SK-N-SH (cell line): ENCODE results near the gene SMU1. TPM values are rescaled to one million over a fixed set of nuclear protein-coding genes. Genes with fewer than 3 reads are reported as not detected.
A peak's percentile ranks its signal among the peaks of the same experiment; 100 is the strongest.

Source experiments
- CTCF ChIA-PET: fragments of 300-600, 350-600 bp; formaldehyde crosslinking; extraction: SDS; loops from one replicate; lab custom pipeline; 2021; lab: Yijun Ruan, JAX
- POLR2A ChIA-PET: fragments of 350-600 bp; sonication (Branson Sonifier 250); formaldehyde crosslinking; extraction: SDS; loops from one replicate; lab custom pipeline; 2020; ENCODE audit warnings: antibody characterized with exemption, inconsistent platforms; lab: Yijun Ruan, JAX
- DNase-seq: peaks from one replicate; pipeline ENCODE4 v3.0.0; 2012
- H2AFZ ChIP-seq: fragments of 200-600 bp; sonication (generic); 2 replicates; pipeline ENCODE4 v1.8.1; 2016; ENCODE audit warnings: antibody characterized with exemption, mild to moderate bottlenecking, low read depth
- H3F3A ChIP-seq: fragments of 200-600 bp; sonication (generic); replicated peaks from 2 replicates; pipeline ENCODE3; 2016; ENCODE audit warnings: antibody characterized with exemption, mild to moderate bottlenecking; ENCODE audit not compliant: insufficient read depth
- H3K27ac ChIP-seq, 2 experiments: fragments of 200-500 bp in 1 of 2; fragments of 200-600 bp in 1 of 2; sonication (Bioruptor generic) in 1 of 2; sonication (generic), shearing (Covaris generic) in 1 of 2; 2 replicates each; pipeline versions ENCODE4 v1.5.1 to v1.6.1; 2014 to 2016; ENCODE audit warnings: low read depth in 2 of 2, inconsistent platforms in 1 of 2, low read length in 1 of 2, mild to moderate bottlenecking in 1 of 2, mixed read lengths in 1 of 2
- H3K27me3 ChIP-seq: fragments of 200-600 bp; sonication (generic), shearing (Covaris generic); 2 replicates; pipeline ENCODE4 v1.6.1; 2016; ENCODE audit warnings: mixed run types; ENCODE audit not compliant: insufficient read depth
- H3K36me3 ChIP-seq, 2 experiments: fragments of 200-500 bp in 1 of 2; fragments of 200-600 bp in 1 of 2; sonication (Bioruptor generic) in 1 of 2; sonication (generic) in 1 of 2; replicated peaks in 1 of 2; 2 replicates each; pipeline versions ENCODE3 to v1.5.1; 2014 to 2016; ENCODE audit warnings: low read length in 1 of 2, mild to moderate bottlenecking in 1 of 2; ENCODE audit not compliant: insufficient read depth in 2 of 2, control insufficient read depth in 1 of 2
- H3K4me1 ChIP-seq, 2 experiments: fragments of 200-500 bp in 1 of 2; fragments of 200-600 bp in 1 of 2; sonication (Bioruptor generic) in 1 of 2; sonication (generic), shearing (Covaris generic) in 1 of 2; 2 replicates each; pipeline versions ENCODE4 v1.5.1 to v1.6.1; 2014 to 2016; ENCODE audit warnings: low read depth in 1 of 2, low read length in 1 of 2, mixed run types in 1 of 2; ENCODE audit not compliant: insufficient read depth in 2 of 2, control insufficient read depth in 1 of 2
- H3K4me2 ChIP-seq: fragments of 200-600 bp; sonication (generic), shearing (Covaris generic); 2 replicates; pipeline ENCODE4 v1.6.1; 2017; ENCODE audit warnings: mixed run types
- H3K4me3 ChIP-seq, 2 experiments: fragments of 200-500 bp in 1 of 2; fragments of 200-600 bp in 1 of 2; sonication (Bioruptor generic) in 1 of 2; sonication (generic), shearing (Covaris generic) in 1 of 2; 2 replicates each; pipeline versions ENCODE4 v1.5.1 to v1.8.1; 2014 to 2016; ENCODE audit warnings: low read depth in 2 of 2, inconsistent platforms in 1 of 2, low read length in 1 of 2, mild to moderate bottlenecking in 1 of 2, mixed read lengths in 1 of 2, moderate library complexity in 1 of 2
- H3K79me2 ChIP-seq: fragments of 200-600 bp; sonication (generic); 2 replicates; pipeline ENCODE4 v1.8.1; 2017; ENCODE audit warnings: mild to moderate bottlenecking; ENCODE audit not compliant: insufficient read depth
- H3K9ac ChIP-seq: fragments of 200-600 bp; sonication (generic); 2 replicates; pipeline ENCODE4 v1.6.1; 2017; ENCODE audit warnings: mixed run types
- H3K9me2 ChIP-seq: fragments of 200-600 bp; sonication (generic); 2 replicates; pipeline ENCODE4 v1.6.1; 2017; ENCODE audit warnings: mixed run types
- H3K9me3 ChIP-seq: fragments of 200-600 bp; sonication (generic); 2 replicates; pipeline ENCODE4 v1.6.1; 2017; ENCODE audit warnings: mixed run types, mild to moderate bottlenecking, moderate library complexity
- H4K20me1 ChIP-seq: fragments of 200-600 bp; sonication (generic); 2 replicates; pipeline ENCODE4 v1.6.1; 2017; ENCODE audit warnings: mild to moderate bottlenecking, mixed run types; ENCODE audit not compliant: insufficient read depth
- CHD2 ChIP-seq: fragments of 150-350 bp; IDR thresholded peaks from 2 replicates; pipeline ENCODE4 v1.6.1; 2018; ENCODE audit warnings: low read length; ENCODE audit not compliant: partially characterized antibody
- ELF1 ChIP-seq: IDR thresholded peaks from 2 replicates; pipeline ENCODE4 v1.4.0; 2012
- EZH2phosphoT487 ChIP-seq: fragments of 200-600 bp; sonication (generic); IDR thresholded peaks from 2 replicates; pipeline ENCODE4 v1.6.1; 2017; ENCODE audit warnings: low read depth, mixed run types, mild to moderate bottlenecking, antibody characterized with exemption, moderate library complexity, borderline replicate concordance
- FOXM1 ChIP-seq: IDR thresholded peaks from 2 replicates; pipeline ENCODE4 v1.4.0; 2012; ENCODE audit warnings: low read depth, mild to moderate bottlenecking
- GABPA ChIP-seq: IDR thresholded peaks from 2 replicates; pipeline ENCODE4 v1.4.0; 2012; ENCODE audit warnings: low read depth, mild to moderate bottlenecking
- NFIC ChIP-seq: IDR thresholded peaks from 2 replicates; pipeline ENCODE4 v1.4.0; 2012; ENCODE audit warnings: borderline replicate concordance
- NRF1 ChIP-seq: IDR thresholded peaks from 2 replicates; pipeline ENCODE4 v1.6.1; 2012; ENCODE audit warnings: low read depth, mild to moderate bottlenecking, low read length
- PBX3 ChIP-seq: IDR thresholded peaks from 2 replicates; pipeline ENCODE4; 2012
- POLR2AphosphoS5 ChIP-seq: IDR thresholded peaks from 2 replicates; pipeline ENCODE4 v1.6.1; 2012; ENCODE audit warnings: low read depth, low read length
- RCOR1 ChIP-seq: fragments of 150-350 bp; IDR thresholded peaks from 2 replicates; pipeline ENCODE4 v1.6.1; 2017; ENCODE audit warnings: antibody characterized with exemption, low read length
- REST ChIP-seq: IDR thresholded peaks from 2 replicates; pipeline ENCODE4 v1.6.1; 2012; ENCODE audit warnings: mild to moderate bottlenecking, low read depth, low read length, moderate library complexity
- RXRA ChIP-seq: IDR thresholded peaks from 2 replicates; pipeline ENCODE4 v1.4.0; 2012; ENCODE audit warnings: low read depth, mild to moderate bottlenecking, borderline replicate concordance
- SIN3A ChIP-seq: IDR thresholded peaks from 2 replicates; pipeline ENCODE4 v1.6.1; 2012; ENCODE audit warnings: low read depth, mild to moderate bottlenecking, low read length, moderate library complexity, borderline replicate concordance
- SMC3 ChIP-seq: IDR thresholded peaks from 2 replicates; pipeline ENCODE4 v1.6.1; 2012; ENCODE audit warnings: low read depth, low read length, improper control_type of control experiment
- TAF1 ChIP-seq: IDR thresholded peaks from 2 replicates; pipeline ENCODE4 v1.6.1; 2012; ENCODE audit warnings: low read depth, mild to moderate bottlenecking, low read length, moderate library complexity, borderline replicate concordance
- TCF12 ChIP-seq: IDR thresholded peaks from 2 replicates; pipeline ENCODE4 v1.4.0; 2012
- TEAD4 ChIP-seq: IDR thresholded peaks from 2 replicates; pipeline ENCODE4 v1.4.0; 2012; ENCODE audit warnings: mild to moderate bottlenecking, borderline replicate concordance; ENCODE audit not compliant: insufficient read depth
- WGBS: methylation state at CpG from one replicate; pipeline ENCODE4 v1.1.6; 2017; ENCODE audit warnings: low lambda C conversion rate; 5-methylcytosine and 5-hydroxymethylcytosine counted together
- polyA plus RNA-seq, 3 experiments: library from polyadenylated mRNA; depleted of rRNA; stranded (reverse); fragments of >200 nt; gene quantifications; 2 replicates each; pipeline ENCODE4 v1.2.3, GENCODE V29; 2012
- TF ChIP-seq, protein P1 (sequence below): fragments of 200-600 bp; sonication (generic); IDR thresholded peaks from 2 replicates; pipeline ENCODE4 v1.6.1; 2017; ENCODE audit warnings: antibody characterized with exemption, mild to moderate bottlenecking, moderate library complexity
- TF ChIP-seq, protein P2 (sequence below): IDR thresholded peaks from 2 replicates; pipeline ENCODE4 v1.4.0; 2012; ENCODE audit warnings: low read depth, borderline replicate concordance
- TF ChIP-seq, protein P3 (sequence below): IDR thresholded peaks from 2 replicates; pipeline ENCODE4 v1.4.0; 2012; ENCODE audit warnings: low read depth, borderline replicate concordance
- TF ChIP-seq, protein P4 (sequence below): IDR thresholded peaks from 2 replicates; pipeline ENCODE4 v1.4.0; 2012; ENCODE audit warnings: low read depth

The SMU1 gene
- polyA plus RNA-seq (2012; rRNA removed), result 9.8 and 12.4 TPM in 2 replicates
- polyA plus RNA-seq (2012; cell fraction: cytosol; rRNA removed), result 13.1 and 13.5 TPM in 2 replicates
- 5.4 and 9.7 TPM in 2 replicates for polyA plus RNA-seq (2012; cell fraction: nucleus; rRNA removed)

DNA sequence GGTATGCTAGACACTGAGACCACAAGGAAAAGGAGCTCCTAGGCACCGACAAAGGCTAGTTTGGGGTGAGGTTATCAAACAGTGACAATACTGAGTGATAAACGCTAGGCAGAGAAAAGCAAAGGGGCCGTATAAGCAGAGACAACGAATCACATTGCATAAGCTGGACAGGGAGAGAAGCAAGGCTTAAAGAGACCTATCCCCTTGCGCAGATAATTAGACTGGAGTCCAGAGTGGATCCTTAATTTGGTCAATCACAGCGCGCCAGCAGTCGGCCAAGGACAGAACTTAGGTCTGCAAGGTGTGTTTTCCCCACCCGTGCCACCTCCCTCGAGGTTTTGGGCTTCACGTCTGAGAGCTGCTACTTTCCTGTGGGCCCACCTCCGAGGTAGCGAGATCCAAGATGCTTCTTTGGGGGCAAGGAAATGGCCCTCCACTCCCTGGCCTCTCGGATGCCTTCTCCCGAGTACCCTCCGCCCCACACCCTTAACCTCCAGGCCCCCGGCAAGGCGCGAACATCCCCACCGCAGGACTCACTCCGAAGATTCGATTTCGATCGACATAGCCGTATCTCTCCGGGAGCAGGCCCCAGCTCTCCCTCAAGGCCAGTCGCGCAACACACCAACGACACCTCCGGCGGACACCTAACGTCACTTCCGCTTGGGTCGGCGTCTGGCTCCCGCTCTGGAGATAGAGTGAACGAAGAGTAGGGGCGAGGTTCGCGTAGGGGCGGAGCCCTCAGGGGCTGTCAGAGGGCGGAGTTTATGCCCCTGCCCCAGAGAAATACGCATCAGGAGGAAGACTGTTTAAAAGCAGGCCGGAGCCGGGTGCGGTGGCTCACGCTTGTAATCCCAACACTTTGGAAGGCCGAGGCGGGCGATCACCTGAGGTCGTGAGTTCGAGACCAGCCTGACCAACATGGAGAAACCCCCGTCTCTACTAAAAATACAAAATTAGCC is at the start of gene SMU1:
Gene SMU1 (minus strand): TSS at position 629 of the 959 bp plus-strand sequence. CDS start 66 bp downstream, at position 563.
- peak; percentile 96 for DNase-seq
- H3F3A ChIP-seq, result peaks cover 20% of the 10 kb centered on the region
- no peaks in the 10 kb centered on the region for H3K9me3 ChIP-seq
- CTCF ChIA-PET, result interaction anchor here (0.8 to 3.1 kb wide), 7 partner anchors 32 to 164 kb away, joined by 3 to 16 read pairs (median 4); partner anchors contain the start of gene SPINK4
- peak within 1 kb of the TSS; percentile 88 for H3K9ac ChIP-seq
- no peaks in the 10 kb centered on the region for H3K9me2 ChIP-seq
- H3K4me3 ChIP-seq, result peak within 1 kb of the TSS; percentile 79 to 80
- peaks cover 57% of the 10 kb centered on the region for H3K79me2 ChIP-seq
- peak within 1 kb of the TSS; percentile 81 to 84 for H3K27ac ChIP-seq
- under 1% methylated on average over 25 of the region's 53 CpGs for WGBS
- peak within 1 kb of the TSS; percentile 89 for H3K4me2 ChIP-seq
- no peaks in the 10 kb centered on the region for H3K27me3 ChIP-seq
- H2AFZ ChIP-seq, result peak within 1 kb of the TSS; percentile 81
- H3K4me1 ChIP-seq, result peaks cover 5 to 6% of the 10 kb centered on the region in 2 experiments; a peak in 3 of 4 replicates
- peaks cover 16 to 25% of the 10 kb centered on the region in 2 experiments for H3K36me3 ChIP-seq
- no peaks in the 10 kb centered on the region for H4K20me1 ChIP-seq
- POLR2A ChIA-PET, result interaction anchor here (0.7 to 2.5 kb wide), 6 partner anchors 9 to 164 kb away, joined by 3 to 15 read pairs (median 4); partner anchors contain the start of genes B4GALT1 and DNAJA1
- TF ChIP-seq PBX3 (peak; percentile 35; the same call in 1 of the 2 replicates), REST (no peak), TEAD4 (no peak), TAF1 (peak; percentile 73), SIN3A (0 out of 2 replicates have a peak, but pooled peaks have one; percentile 19), FOXM1 (no peak), EZH2phosphoT487 (no peak), GABPA (peak; percentile 98), NFIC (no peak), TCF12 (no peak), NRF1 (no peak), ELF1 (peak; percentile 34; the same call in 1 of the 2 replicates), RXRA (no peak), CHD2 (peak; percentile 56), RCOR1 (no peak), POLR2AphosphoS5 (peak; percentile 88), SMC3 (no peak)
- TF ChIP-seq, protein P1, sequence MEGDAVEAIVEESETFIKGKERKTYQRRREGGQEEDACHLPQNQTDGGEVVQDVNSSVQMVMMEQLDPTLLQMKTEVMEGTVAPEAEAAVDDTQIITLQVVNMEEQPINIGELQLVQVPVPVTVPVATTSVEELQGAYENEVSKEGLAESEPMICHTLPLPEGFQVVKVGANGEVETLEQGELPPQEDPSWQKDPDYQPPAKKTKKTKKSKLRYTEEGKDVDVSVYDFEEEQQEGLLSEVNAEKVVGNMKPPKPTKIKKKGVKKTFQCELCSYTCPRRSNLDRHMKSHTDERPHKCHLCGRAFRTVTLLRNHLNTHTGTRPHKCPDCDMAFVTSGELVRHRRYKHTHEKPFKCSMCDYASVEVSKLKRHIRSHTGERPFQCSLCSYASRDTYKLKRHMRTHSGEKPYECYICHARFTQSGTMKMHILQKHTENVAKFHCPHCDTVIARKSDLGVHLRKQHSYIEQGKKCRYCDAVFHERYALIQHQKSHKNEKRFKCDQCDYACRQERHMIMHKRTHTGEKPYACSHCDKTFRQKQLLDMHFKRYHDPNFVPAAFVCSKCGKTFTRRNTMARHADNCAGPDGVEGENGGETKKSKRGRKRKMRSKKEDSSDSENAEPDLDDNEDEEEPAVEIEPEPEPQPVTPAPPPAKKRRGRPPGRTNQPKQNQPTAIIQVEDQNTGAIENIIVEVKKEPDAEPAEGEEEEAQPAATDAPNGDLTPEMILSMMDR, result no peak
- TF ChIP-seq, protein P2, sequence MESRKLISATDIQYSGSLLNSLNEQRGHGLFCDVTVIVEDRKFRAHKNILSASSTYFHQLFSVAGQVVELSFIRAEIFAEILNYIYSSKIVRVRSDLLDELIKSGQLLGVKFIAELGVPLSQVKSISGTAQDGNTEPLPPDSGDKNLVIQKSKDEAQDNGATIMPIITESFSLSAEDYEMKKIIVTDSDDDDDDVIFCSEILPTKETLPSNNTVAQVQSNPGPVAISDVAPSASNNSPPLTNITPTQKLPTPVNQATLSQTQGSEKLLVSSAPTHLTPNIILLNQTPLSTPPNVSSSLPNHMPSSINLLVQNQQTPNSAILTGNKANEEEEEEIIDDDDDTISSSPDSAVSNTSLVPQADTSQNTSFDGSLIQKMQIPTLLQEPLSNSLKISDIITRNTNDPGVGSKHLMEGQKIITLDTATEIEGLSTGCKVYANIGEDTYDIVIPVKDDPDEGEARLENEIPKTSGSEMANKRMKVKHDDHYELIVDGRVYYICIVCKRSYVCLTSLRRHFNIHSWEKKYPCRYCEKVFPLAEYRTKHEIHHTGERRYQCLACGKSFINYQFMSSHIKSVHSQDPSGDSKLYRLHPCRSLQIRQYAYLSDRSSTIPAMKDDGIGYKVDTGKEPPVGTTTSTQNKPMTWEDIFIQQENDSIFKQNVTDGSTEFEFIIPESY, result 0 out of 2 replicates have a peak, but pooled peaks have one; percentile 43
- TF ChIP-seq, protein P3, sequence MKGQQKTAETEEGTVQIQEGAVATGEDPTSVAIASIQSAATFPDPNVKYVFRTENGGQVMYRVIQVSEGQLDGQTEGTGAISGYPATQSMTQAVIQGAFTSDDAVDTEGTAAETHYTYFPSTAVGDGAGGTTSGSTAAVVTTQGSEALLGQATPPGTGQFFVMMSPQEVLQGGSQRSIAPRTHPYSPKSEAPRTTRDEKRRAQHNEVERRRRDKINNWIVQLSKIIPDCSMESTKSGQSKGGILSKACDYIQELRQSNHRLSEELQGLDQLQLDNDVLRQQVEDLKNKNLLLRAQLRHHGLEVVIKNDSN, result no peak
- TF ChIP-seq, protein P4, sequence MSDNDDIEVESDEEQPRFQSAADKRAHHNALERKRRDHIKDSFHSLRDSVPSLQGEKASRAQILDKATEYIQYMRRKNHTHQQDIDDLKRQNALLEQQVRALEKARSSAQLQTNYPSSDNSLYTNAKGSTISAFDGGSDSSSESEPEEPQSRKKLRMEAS, result peak; percentile 85
